Gastroesophageal sphincter (tissue), 3 donors: ENCODE measurements around the gene P3H2.

Experiments
- CTCF ChIP-seq, 4 experiments: fragments of 200-600 bp in 2 of 4; fragments of 450-650 bp in 2 of 4; sonication (generic) in 1 of 4; IDR thresholded peaks; one replicate each; pipeline ENCODE4 v1.5.1; 2017 to 2019; ENCODE audit warnings: antibody characterized with exemption in 4 of 4, mild to moderate bottlenecking in 2 of 4, moderate library complexity in 2 of 4
- EP300 ChIP-seq: sonication (generic); formaldehyde crosslinking; IDR thresholded peaks from one replicate; pipeline ENCODE4 v1.6.1; 2017; ENCODE audit warnings: antibody characterized with exemption, mild to moderate bottlenecking
- POLR2A ChIP-seq, 2 donors: fragments of 450-650 bp; IDR thresholded peaks; one replicate each; pipeline ENCODE4 v1.6.1; 2017; ENCODE audit warnings: antibody characterized with exemption in 2 of 2, mild to moderate bottlenecking in 2 of 2, moderate library complexity in 1 of 2
- POLR2AphosphoS5 ChIP-seq: sonication (generic); formaldehyde crosslinking; IDR thresholded peaks from one replicate; pipeline ENCODE4 v1.6.1; 2017; ENCODE audit warnings: antibody characterized with exemption

- TF ChIP-seq CTCF (IDR thresholded peaks at IDR 0.05) (no peak), POLR2A (IDR thresholded peaks at IDR 0.05) (no peak), POLR2AphosphoS5 (no peak), EP300 (no peak)
Measured at GRCh38 chr3:190110826-190111225, 9.9 kb downstream of the P3H2 start.
